HepG2 (cell line): ENCODE measurements around the gene SNN. TPM values are rescaled to one million over a fixed set of nuclear protein-coding genes. Genes with fewer than 3 reads are reported as not detected.

Experiments
- ATAD3A ChIP-seq: sonication (generic); formaldehyde crosslinking; IDR thresholded peaks from 2 replicates; pipeline ENCODE4 v1.4.0; 2020; ENCODE audit warnings: missing genetic modification reagents
- BORCS8-MEF2B ChIP-seq: sonication (generic); formaldehyde crosslinking; IDR thresholded peaks from 2 replicates; pipeline ENCODE4 v1.8.0; 2022; ENCODE audit warnings: mild to moderate bottlenecking, missing genetic modification reagents
- BRD4 ChIP-seq: sonication (generic); formaldehyde crosslinking; IDR thresholded peaks from 2 replicates; pipeline ENCODE4 v1.4.0; 2020; ENCODE audit warnings: missing genetic modification reagents
- CBX1 ChIP-seq: IDR thresholded peaks from one replicate; pipeline ENCODE4 v1.6.1; 2016; ENCODE audit warnings: antibody characterized with exemption, low read depth
- FOXP1 ChIP-seq, 2 experiments: fragments of 450-650 bp in 1 of 2; IDR thresholded peaks; 2 replicates each; pipeline ENCODE4 v1.6.1; 2017 to 2018; ENCODE audit warnings: antibody characterized with exemption in 1 of 2
- GMEB1 ChIP-seq: sonication (generic); formaldehyde crosslinking; IDR thresholded peaks from 2 replicates; pipeline ENCODE4 v1.5.1; 2020; ENCODE audit warnings: missing genetic modification reagents, mild to moderate bottlenecking, borderline replicate concordance
- HDAC6 ChIP-seq: fragments of 200-600 bp; sonication (generic); IDR thresholded peaks from 2 replicates; pipeline ENCODE4 v1.7.0; 2017; ENCODE audit warnings: mild to moderate bottlenecking, antibody characterized with exemption, low read length, low read depth
- HMGXB3 ChIP-seq: sonication (generic); formaldehyde crosslinking; IDR thresholded peaks from 2 replicates; pipeline ENCODE4 v1.4.0; 2020; ENCODE audit warnings: missing genetic modification reagents, borderline replicate concordance
- MIXL1 ChIP-seq: IDR thresholded peaks from 2 replicates; pipeline ENCODE4 v1.6.1; 2016
- PRMT3 ChIP-seq: sonication (generic); formaldehyde crosslinking; IDR thresholded peaks from 2 replicates; pipeline ENCODE4 v1.8.1; 2022; ENCODE audit warnings: low read depth, mild to moderate bottlenecking, moderate library complexity, missing genetic modification reagents, borderline replicate concordance
- RARA ChIP-seq: IDR thresholded peaks from 2 replicates; pipeline ENCODE4 v1.6.1; 2016; ENCODE audit warnings: missing genetic modification reagents, missing compliant biosample characterization
- RFXANK ChIP-seq: IDR thresholded peaks from 2 replicates; pipeline ENCODE4 v1.6.1; 2016
- SNAI1 ChIP-seq: sonication (generic); formaldehyde crosslinking; IDR thresholded peaks from 2 replicates; pipeline ENCODE4 v1.5.0; 2020; ENCODE audit warnings: mild to moderate bottlenecking, missing genetic modification reagents, borderline replicate concordance
- UBTF ChIP-seq: sonication (generic); formaldehyde crosslinking; IDR thresholded peaks from 2 replicates; pipeline ENCODE4 v1.4.0; 2020; ENCODE audit warnings: mild to moderate bottlenecking, missing genetic modification reagents
- ZBTB7A ChIP-seq: sonication (generic); formaldehyde crosslinking; IDR thresholded peaks from 2 replicates; pipeline ENCODE4 v1.8.0; 2022; ENCODE audit warnings: mild to moderate bottlenecking, missing genetic modification reagents
- ZNF292 ChIP-seq: sonication (generic); formaldehyde crosslinking; IDR thresholded peaks from 2 replicates; pipeline ENCODE4 v1.8.1; 2022; ENCODE audit warnings: mild to moderate bottlenecking, low read depth, missing genetic modification reagents, borderline replicate concordance
- ZNF326 ChIP-seq: sonication (generic); formaldehyde crosslinking; IDR thresholded peaks from 2 replicates; pipeline ENCODE4 v1.4.0; 2020; ENCODE audit warnings: missing genetic modification reagents, borderline replicate concordance
- ZNF543 ChIP-seq: sonication (generic); formaldehyde crosslinking; IDR thresholded peaks from 2 replicates; pipeline ENCODE4 v1.4.0; 2020; ENCODE audit warnings: mild to moderate bottlenecking, missing genetic modification reagents
- ZNF619 ChIP-seq: sonication (generic); formaldehyde crosslinking; IDR thresholded peaks from 2 replicates; pipeline ENCODE4 v1.4.0; 2020; ENCODE audit warnings: mild to moderate bottlenecking, missing genetic modification reagents
- ZNF749 ChIP-seq: sonication (generic); formaldehyde crosslinking; IDR thresholded peaks from 2 replicates; pipeline ENCODE4 v1.8.0; 2022; ENCODE audit warnings: mild to moderate bottlenecking, missing genetic modification reagents, moderate library complexity, borderline replicate concordance
- polyA plus RNA-seq, 8 experiments: library from polyadenylated mRNA; depleted of rRNA in 3 of 8; stranded (reverse) in 7 of 8; unstranded in 1 of 8; fragments of >200 nt; fragmentation: Illumina TruSeq in 4 of 8; extraction: Trizol in 4 of 8; gene quantifications; 2 replicates each; pipeline versions ENCODE4 v1.2.1 to v1.2.3, GENCODE V29; 2011 to 2016; ENCODE audit warnings: low read depth in 4 of 8, missing spikeins in 1 of 8, mixed read lengths in 1 of 8; ENCODE audit not compliant: insufficient read depth in 1 of 8
- total RNA-seq, 5 experiments: library from RNA; depleted of rRNA; stranded (reverse); fragments of >200 nt; fragmentation: Illumina TruSeq; extraction: Trizol; gene quantifications; 2 replicates each; pipeline ENCODE4 v1.2.3, GENCODE V29; 2016; ENCODE audit warnings: low read depth in 1 of 5
- TF ChIP-seq, protein P1 (sequence below): sonication (generic); formaldehyde crosslinking; IDR thresholded peaks from 2 replicates; pipeline ENCODE4 v1.5.0; 2020; ENCODE audit warnings: missing genetic modification reagents, mild to moderate bottlenecking, borderline replicate concordance
- TF ChIP-seq, protein P2 (sequence below): sonication (generic); formaldehyde crosslinking; IDR thresholded peaks from 2 replicates; pipeline ENCODE4 v1.5.0; 2020; ENCODE audit warnings: missing genetic modification reagents

SNN gene
- total and polyA plus RNA-seq, 2 of the 13 experiments (the other 11 are each of a cell fraction or from before 2014, with no cell fraction given): 5.2 to 8.4 TPM

DNA sequence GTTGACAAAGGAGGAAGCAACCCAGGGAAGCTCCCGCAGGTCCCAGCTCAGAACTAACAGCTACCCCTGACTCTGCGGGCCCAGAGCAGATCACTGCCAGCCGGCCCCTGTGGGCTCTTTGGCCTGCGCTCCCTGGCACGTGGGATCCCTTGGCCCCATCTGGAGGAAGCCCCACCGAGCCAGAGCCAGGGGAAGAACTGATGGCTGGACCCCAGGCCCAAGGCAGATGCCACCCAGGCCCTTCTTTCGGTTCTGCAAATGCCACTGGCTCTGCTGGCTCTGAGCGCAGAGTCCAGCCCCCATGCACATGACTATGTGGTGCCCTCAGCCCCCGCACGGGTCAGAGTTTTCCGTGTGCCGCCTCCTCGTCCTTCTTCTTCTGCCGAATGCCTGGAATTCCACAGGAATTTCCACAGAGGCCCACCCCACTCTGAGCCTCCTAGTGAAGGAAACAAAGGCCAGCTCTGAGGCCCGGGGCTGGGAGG, 35.8 kb upstream of the SNN start (continued):
- TF ChIP-seq HMGXB3 (CRISPR knock-in tag): 0 out of 2 replicates have a peak, but pooled peaks have one; percentile 30
- no peak for TF ChIP-seq RFXANK (CRISPR knock-in tag)
- TF ChIP-seq BRD4: no peak
- TF ChIP-seq ZNF326 (CRISPR knock-in tag): no peak
- no peak for TF ChIP-seq HDAC6
- TF ChIP-seq UBTF (CRISPR knock-in tag): peak; percentile 33
- TF ChIP-seq ATAD3A (CRISPR knock-in tag): no peak
- TF ChIP-seq ZBTB7A (CRISPR knock-in tag): peak; percentile 80
- 0 out of 2 replicates have a peak, but pooled peaks have one; percentile 63 for TF ChIP-seq ZNF749 (CRISPR knock-in tag)
- TF ChIP-seq SNAI1 (CRISPR knock-in tag): no peak
- no peak for TF ChIP-seq BORCS8-MEF2B (CRISPR knock-in tag)
- TF ChIP-seq, protein P1, sequence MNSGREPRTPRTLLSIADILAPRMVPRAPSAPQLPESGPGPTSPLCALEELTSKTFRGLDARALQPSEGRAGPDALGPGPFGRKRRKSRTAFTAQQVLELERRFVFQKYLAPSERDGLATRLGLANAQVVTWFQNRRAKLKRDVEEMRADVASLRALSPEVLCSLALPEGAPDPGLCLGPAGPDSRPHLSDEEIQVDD (CRISPR knock-in tag): no peak
- TF ChIP-seq ZNF543 (CRISPR knock-in tag): no peak
- TF ChIP-seq GMEB1 (CRISPR knock-in tag): no peak
- TF ChIP-seq MIXL1: no peak
- TF ChIP-seq PRMT3 (CRISPR knock-in tag): no peak
- peak; percentile 52; the same call in 1 of the 2 replicates for TF ChIP-seq ZNF292 (CRISPR knock-in tag)
- no peak; the same call in 1 of the 2 replicates for TF ChIP-seq RARA (CRISPR knock-in tag)
- TF ChIP-seq ZNF619 (CRISPR knock-in tag): no peak
- TF ChIP-seq, protein P2, sequence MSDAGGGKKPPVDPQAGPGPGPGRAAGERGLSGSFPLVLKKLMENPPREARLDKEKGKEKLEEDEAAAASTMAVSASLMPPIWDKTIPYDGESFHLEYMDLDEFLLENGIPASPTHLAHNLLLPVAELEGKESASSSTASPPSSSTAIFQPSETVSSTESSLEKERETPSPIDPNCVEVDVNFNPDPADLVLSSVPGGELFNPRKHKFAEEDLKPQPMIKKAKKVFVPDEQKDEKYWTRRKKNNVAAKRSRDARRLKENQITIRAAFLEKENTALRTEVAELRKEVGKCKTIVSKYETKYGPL (CRISPR knock-in tag): no peak
- TF ChIP-seq FOXP1 (IDR thresholded peaks at IDR 0.05): no peak
- TF ChIP-seq FOXP1 (CRISPR knock-in tag; IDR thresholded peaks at IDR 0.05): no peak
- TF ChIP-seq CBX1: no peak
